COLO829 (cell line): Measurements from ENCODE around the gene GNGT1.

ENCODE experiments used
- DNase-seq: peaks from one replicate; pipeline ENCODE4 v3.0.0; 2012; ENCODE audit warnings: low spot score

The GNGT1 gene

DNA sequence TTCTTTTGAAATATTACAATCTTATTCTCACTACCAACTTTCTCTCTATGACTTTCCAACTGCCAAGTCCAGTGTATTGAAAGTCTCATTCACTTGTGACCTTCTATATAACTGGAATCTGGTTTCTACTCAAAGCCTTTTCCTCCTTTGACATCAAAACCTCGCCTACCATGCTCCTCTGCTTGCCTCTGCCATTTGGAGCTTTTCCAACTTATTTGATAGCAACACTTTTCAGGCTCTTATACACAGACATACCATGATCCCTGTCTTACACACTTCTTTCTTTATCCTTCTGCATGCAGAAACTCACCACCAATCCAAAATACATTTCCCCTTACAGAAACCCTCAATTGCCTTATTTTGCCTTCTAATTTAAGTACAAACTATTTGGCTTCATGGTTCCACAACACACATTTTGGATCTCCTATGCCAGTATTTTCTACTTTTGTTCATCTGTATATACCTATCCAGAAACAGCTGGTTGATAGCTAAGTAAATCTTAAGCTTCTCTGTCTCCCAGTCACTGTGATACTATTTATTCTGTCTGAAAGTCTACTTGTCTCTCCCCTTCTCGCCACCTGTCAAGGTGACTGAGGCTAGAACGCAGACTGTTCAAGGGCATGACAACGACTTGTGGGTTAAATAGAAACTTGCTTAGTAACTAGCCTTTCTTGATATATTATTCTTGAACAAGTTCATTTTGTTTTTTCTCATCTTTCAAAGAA, 37.6 kb downstream of the GNGT1 start:
- DNase-seq = no peak

DNA sequence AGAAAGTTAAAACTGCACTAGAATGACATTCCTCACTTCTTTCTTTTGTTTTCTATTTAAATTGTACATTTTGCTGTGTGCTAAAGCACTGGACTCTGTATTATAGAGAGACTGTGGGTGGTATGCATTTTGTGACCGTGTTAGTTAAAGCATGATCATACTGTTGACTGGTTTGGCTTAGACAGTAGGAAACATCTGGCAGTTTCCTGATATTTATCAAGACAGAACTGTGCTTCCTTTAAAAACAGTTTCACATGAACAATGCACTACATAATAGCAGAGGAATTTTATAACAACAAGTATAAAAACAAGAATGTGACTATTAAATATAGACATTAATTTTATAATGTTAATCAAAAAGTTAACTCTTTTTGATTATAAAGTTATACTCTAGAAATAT, 38.3 kb downstream of the GNGT1 start:
- no peak for DNase-seq

DNA sequence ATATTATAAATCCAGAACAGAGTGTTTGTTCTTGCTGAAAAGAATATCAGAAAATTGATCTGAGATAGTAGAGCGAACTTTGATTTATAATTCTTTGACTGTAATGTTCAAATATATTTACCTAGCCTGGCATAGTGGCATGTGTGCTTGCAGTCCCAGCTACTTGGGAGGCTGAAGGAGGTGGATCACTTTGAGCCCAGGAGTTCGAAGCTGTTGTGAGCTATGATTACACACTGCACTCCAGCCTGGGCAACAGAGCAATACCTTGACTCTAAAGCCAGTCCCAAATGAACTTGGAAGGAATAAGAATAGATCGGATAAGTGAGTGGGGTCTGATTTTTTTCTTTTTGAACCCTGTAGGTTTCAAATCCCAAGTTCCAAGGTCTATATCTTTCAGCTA, 38.7 kb downstream of the GNGT1 start:
- no peak for DNase-seq

DNA sequence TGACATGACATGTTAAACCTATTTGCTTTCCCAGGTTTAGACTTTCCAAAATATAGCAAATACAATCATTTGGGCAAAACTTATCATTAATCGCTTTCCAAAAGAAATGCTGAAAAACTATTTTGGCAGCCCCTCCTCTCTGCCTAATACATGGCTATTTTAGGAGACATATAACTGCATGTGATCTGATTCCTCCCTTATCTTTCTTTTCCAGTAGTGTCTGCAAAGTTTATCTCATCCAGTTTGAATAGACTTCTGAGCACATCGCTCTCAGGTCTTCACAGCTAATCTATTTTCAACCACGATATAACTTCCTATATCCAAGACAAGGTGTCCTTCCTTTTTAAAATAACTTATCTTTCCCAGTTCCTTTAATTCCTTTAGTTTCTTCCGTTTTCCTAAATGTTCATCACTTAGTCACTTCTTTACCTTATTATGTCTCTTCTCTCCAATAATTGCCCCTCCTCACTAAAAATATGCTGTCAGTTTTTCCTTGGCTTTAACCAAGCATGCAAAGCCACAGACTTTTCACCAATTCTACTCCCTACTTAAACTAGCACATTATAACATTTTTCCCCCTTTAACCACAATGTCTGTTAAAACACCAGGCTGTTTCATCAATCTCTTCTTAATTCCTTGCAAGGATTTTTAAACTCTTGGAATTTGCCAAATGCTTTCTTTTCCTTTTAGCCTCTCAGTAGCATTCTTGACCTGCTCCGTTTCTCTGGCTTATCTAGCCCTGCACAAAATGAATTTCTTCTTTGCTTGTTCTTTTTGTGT, 39.6 kb downstream of the GNGT1 start:
- no peak for DNase-seq

DNA sequence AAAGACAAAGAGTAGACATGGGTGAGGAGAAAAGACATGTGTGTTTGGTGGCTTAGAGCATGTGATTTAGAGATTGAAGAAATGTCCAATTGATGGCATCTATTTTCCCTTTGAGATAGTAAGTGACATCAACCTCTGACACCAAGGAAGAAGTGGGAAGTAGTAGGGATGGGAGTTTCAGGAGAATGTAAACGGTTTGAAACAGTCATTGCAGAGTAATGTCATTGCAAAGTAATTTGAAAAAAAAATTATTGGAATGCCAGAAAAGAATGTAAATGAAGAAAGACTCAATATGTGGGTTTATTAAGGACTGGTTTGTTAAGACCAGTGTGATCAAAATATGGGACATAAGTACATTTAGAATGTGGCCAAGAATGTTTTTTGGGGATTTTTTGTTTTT, 41.7 kb downstream of the GNGT1 start:
- no peak for DNase-seq

DNA sequence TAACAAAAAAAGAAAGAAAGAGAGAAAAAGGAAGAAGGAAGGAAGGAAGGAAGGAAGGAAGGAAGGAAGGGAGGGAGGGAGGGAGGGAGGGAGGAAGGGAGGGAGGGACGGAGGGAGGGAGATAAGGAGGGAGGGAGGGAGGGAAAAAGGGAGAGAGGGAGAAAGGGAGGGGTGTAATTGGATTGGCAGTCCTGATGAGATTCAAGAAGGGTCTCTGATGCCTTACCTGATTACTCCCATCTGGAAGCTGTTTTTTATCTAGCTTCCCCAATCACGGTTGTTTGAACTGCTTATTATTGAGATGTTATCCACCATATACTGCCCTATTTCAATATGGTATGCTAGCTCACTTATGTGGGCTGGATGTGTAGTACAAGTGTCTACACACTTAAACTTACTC, 42.5 kb downstream of the GNGT1 start:
- DNase-seq = no peak

DNA sequence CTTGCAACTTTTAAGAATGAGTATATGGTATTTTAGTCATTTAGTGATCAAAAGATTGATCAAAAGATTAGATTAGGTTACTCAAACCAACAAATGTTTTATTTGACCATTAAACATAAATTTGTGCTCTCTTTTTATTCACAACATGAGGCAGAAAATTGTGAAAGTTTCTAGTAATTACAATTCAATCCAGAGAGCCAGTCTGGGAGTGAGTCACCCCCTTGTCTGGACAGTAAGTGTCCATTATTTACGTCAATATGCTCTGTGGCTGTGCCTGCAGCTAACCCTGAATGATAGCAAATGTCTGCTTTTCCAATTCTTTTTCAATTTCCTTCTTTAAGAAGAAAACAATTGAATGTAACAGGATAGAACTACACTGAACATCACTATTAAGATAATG, 43.1 kb downstream of the GNGT1 start:
- DNase-seq = peak; percentile 42

DNA sequence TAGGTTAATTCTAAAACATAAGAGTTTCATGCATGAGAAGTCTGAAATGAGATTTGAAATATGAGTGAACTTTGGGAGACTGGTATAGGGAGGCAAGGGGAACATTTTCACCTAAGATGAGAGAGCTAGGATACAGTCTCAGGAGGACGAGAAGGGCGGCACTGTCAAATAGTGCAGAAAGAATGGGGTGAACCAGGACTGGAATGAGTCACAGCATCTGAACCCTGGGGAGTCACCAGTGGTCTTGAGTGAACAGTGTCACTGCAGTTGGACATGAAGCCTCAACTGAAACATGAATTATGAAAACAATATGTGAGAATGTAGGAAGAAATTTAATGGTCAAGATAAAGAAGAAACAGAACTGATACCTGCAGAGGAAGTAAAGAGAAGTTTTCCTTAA, 48.9 kb downstream of the GNGT1 start:
- no peak for DNase-seq

DNA sequence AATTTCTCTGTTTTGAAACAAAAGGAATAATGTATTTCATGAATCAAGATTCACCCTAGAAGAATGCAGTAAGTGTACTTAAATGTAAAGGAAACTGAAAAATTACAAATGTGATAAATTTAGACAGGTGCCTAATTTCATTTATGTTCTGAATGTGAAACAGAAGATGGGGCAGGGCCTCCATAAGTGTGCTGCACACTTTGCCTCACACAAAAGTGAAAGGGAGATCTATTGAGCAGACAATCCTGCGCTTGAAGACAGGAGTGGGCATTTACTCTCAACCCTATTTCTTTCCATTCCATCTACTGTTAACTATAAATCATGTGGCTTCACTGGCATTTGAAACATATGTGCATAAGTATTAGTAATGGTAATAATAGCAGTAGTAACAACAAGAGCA, 51.4 kb downstream of the GNGT1 start:
- DNase-seq = no peak

DNA sequence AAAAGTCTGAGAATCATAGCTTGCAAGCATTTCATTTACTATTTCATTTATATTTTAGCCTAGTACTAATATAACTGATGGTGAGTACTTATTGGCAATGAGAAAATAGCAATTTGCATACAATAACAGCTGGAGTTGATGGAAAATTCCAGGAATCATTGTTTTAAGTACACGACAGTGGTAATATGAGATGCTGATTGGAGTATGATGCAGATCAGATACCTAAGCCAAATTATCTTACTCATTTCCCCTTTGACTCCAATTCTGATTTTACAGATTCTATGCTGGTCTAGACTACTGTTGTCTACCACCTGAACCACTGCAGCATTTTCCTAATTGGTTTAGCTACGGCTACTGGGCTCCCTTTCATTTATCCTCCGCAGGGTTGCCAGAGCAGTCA, 51.8 kb downstream of the GNGT1 start:
- no peak for DNase-seq

DNA sequence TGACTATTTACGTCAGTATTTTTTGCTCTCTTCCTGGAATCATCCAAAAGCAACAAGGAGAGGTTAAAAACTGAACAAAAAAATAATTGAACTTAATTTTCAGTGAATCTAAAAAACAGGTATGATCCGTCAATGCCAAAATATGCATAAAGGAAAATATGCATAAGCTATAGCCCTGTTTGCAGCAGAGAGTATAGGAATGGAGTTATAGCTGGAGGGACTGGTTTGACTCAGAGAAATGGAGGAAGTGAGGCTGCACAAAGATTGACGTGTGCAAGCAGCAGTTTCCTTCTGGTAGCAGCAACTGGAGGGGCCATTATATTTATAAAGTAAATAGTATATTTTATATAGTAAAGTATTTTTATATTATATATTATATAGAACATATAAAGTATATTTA, 52.3 kb downstream of the GNGT1 start:
- DNase-seq = no peak
